ENCODE measurements around the gene CNGA3. TPM values are rescaled to one million over a fixed set of nuclear protein-coding genes. Genes with fewer than 3 reads are reported as not detected.

Gene CNGA3
- total RNA-seq, 4 donors from 2014 or later, result 0.19 TPM; not detected in 3

GRCh38 chr2:98446850-98447249 lies 100.6 kb downstream of the CNGA3 start:
- no peak for TF ChIP-seq CTCF (IDR thresholded peaks at IDR 0.05; ENCODE audit: low read depth)

Other genes with a start within 250 kb of the CNGA3 start
- gene INPP4A, start 98.4 kb downstream of the CNGA3 start, total RNA-seq, result 10 to 100 TPM; 18.9 to 38.2 (median 22.0) TPM